Measurements from ENCODE around the gene MRPL30.
"Not testable (repeated sequence)": the region's sequence is repeated elsewhere in the genome, so short reads cannot be mapped to it uniquely, and the experiment has no call there.

Gene MRPL30

DNA sequence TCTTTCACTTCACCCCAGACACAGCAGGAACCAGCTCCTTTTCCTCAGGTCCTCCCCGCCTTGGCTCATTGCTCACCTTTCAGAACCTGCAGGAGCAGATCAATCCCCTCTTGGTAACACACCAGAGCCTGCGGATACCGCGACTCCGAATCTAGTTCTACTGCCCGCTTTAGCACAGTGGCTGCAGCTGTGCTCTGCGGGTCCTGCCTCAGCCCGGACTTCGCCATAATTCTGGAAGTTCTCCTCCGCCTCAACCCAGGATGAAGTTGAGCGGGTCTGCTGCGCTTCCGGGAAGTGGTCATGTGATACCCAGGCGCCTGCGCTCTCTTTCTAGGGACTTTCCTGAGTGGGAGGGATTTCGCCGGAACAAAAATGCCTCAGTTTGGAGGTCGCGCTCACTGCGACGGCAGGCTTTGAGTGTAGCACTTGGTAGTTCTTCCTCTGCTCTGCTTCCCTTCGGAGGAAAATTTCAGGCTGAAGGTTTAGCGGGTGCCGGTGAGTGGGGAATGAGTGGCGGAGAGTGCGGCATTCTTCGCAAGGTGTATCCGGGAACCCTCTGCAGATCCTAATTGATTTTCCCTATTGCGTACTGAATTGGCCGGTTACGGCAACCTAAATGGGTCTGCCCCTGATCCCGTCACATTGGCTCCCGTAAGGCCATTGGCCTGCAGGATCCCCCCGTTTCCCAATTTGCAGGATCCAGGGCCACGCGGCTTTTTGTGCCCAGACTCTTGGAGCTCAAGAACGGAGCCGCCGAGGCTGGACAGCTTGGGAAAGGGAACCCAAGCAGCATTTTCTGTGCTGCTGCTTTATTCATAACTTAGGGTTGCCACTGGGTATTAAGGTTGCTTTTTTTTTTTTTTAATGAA is at the start of gene MRPL30, which contains the start of gene MITD1:
MRPL30 (plus strand) TSS at position 430 of the 869 bp plus-strand sequence. CDS start 5,020 bp downstream, outside the sequence.
MITD1 (minus strand) TSS at position 304 of the 869 bp plus-strand sequence; CDS start at position 227, 77 bp downstream.
- intact Hi-C loops (cut with DNase I): loop anchor here (2.0 to 5.0 kb wide), 2 partner anchors 39 to 156 kb away; partner anchors contain the start of genes C2orf15, EIF5B and TXNDC9
- DNase-seq: peak; percentile 87 to 98 (median 95)

DNA sequence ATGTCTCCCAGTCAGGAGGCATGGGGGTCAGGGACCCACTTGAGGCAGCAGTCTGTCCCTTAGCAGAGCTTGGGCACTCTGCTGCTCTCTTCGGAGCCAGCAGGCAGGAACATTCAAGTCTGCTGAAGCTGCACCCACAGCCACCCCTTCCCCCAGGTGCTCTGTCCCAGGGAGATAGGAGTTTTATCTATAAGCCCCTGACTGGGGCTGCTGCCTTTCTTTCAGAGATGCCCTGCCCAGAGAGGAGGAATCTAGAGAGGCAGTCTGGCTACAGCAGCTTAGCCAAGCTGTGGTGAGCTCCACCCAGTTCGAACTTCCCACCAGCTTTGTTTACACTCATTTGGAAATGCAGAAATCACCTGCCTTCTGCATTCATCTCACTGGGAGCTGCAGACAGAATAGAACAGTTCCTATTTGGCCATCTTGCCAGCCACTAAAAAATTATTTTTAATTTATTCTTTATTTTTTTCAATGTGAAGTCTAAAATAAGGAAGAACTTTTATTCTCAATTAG is 45.9 kb upstream of the MRPL30 start:
- intact Hi-C loops (cut with DNase I); DNase-seq: not testable (repeated sequence)

DNA sequence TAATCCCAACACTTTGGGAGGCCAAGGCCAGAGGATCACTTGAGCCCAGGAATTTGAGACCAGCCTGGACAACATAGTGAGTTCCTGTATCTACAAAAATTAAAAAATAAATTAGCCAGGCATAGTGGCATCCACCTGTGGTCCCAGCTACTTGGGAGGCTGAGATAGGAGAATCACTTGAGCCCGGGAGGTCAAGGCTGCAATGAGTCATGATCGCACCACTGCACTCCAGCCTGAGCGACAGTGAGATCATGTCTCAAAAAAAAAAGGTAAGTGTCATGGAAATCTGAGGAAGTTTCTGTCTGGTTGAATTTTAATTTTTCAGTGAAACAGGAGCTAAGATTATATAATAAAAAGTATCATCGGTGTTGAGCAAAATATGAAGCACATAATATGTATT is 42.0 kb upstream of the MRPL30 start:
- intact Hi-C loops (cut with DNase I): no loop called here
- DNase-seq: no peak

DNA sequence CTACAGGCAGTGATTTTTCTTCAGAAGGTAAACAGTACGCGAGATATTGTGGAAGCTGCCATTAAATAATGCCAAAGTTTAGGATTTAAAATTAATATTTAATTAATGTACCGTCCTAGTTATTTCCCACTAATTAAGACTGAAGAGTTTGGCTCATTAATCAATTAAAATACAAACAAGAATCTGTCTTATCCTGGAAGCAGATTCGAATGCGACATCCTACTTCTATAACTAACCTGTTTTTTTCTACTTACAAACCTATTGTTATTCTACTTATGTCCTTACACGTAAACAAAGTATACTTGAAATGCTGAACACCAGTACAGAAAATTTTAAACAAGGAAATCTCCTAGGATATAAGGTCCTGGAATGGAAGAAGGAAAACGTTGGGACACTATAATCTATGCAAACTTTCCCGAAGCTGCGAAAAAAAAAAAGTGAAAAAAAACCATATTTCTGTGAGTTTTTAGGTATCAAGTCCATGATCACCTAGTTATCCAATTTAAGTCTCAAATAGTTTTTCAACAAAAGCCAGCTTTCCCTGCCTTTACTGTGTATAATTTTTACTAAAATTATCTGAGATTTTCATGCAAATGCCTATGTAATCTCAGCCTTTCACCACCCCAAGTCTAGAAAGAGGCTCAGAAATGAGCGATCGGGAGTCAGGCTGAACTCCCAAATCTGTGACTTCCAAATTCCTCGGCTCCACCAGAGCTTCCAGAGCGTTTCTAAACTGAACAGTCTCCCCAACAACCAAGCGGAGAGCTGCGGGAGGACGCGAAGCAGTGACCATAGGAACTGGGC is 40.7 kb upstream of the MRPL30 start:
- DNase-seq: peak in 1 of 42 donors; percentile 11
- intact Hi-C loops (cut with DNase I): loop anchor here (5.0 kb wide), 1 partner anchor 42 kb away; the partner anchor contains the start of genes MITD1 and MRPL30

DNA sequence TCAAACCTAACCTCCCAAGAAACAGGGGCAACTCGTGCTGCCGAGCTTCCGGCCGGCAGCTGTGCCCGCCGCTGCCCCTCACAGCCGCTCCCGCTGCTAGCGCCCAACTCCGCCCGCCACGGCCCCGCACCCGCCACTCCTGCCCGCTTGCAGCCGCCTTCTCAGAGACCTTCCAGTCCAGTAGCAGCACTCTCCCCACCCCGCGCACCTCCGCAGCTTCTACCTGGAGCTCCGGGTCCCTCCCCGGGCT is 40.2 kb upstream of the MRPL30 start:
- intact Hi-C loops (cut with DNase I): loop anchor here (5.0 kb wide), 1 partner anchor 42 kb away; the partner anchor contains the start of genes MITD1 and MRPL30
- DNase-seq: no peak

DNA sequence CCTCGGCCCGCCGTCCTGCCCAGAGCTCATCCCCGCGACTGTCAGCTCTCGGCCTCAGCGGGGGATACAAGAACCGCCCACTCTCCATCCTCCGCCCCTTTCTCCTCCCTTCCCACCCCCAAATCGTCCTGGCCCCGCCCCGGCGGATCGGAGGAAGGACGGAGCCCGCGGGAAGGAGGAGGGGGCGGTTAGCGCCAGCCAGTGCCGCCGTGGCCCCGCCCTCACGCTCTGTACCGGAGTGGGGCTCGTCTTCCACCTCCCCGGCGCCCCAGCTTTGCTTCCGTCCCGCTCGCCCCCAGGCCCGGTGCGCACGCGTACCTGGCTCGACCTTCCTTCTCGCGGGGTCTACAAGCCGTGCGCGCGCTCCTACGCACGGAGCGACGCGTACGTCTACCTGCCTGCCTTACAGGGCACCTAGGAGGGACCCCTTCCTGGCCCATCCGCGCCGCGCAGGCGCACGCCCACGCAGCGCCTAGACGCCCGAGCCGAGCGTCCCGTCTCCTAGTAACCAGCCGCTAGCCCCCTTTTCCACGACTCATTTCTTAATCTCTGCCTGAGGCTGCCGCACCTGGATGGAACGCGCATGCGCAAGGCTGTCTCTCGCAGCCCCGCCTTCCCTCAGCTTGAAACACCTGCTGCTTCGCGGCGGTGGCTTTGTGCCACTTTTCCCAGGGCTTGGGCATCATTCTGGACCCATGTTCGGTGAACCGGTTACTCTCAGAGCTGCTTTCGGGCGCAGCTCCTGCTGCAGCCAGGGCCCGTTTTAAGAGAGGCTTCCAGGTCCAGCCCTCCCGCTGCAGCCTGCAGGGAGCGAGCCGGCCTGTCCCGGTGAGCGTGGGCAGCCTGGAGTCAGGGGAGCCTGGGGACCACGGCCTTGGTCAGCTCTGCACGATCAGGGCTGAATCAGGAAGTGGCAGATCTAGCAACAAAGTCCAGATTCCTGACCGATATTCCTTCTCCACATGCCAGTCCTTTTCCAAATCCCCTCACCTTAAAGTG is 39.6 kb upstream of the MRPL30 start, which contains the start of gene C2orf15:
C2orf15 (plus strand) TSS at position 598 of the 999 bp plus-strand sequence. CDS start 8,852 bp downstream, outside the sequence.
- intact Hi-C loops (cut with DNase I): loop anchor here (5.0 kb wide), 1 partner anchor 41 kb away; the partner anchor contains the start of genes MITD1 and MRPL30
- DNase-seq: peak; percentile 84 to 98 (median 96)

DNA sequence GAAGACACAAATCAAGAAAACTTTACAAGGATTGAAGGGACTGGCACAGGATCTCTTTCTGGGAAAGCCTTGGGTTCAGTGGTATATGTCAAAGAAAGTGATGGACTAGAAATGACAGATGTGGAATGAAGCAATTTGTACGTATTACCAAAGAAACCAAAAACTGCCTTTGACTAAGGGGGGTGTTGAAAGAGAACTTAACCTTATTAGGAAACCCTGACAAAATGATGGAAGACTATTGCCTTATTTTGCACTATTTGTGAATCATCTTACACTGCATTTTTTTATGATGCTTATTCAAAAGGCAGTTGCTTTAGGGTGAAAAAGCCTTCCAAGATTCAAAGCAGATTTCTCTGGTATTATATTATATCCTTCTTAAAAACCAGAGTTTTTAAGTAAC is 30.3 kb upstream of the MRPL30 start:
- intact Hi-C loops (cut with DNase I): loop anchor here (10.0 kb wide), 1 partner anchor 184 kb away; the partner anchor contains the start of genes EIF5B and TXNDC9
- no peak for DNase-seq

DNA sequence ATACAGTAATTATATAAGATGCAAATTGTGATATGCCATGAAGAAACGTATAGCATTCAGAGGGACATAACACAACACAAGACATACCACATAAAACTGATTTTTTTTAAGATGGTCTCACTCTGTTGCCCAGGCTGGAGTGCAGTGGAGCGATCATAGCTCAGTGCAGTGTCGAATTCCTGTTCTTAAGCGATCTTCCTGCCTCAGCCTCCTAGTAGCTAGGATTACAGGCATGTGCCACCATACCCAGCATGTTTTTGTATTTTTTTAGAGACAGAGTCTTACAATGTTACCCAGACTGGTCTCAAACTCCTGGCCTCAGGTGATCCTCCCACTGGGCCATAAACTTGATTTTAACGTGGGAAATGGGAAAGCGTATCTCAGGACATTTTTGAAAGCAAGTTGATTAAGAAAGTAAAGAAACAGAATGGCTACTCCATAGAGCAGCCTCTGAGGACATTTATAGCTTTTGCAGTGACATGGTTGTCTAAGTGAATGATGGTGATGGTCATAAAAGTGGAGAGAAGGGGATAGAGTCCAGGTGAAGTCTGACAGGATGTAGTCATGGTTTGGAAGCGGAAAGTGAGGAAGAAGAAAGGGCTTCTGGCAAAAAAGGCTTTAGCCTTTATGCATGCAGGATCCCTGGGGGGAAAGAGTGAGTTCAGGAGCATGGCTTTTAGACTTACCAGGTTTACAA is 28.6 kb upstream of the MRPL30 start:
- DNase-seq: no peak
- intact Hi-C loops (cut with DNase I): loop anchor here (10.0 kb wide), 1 partner anchor 182 kb away; the partner anchor contains the start of genes EIF5B and TXNDC9

DNA sequence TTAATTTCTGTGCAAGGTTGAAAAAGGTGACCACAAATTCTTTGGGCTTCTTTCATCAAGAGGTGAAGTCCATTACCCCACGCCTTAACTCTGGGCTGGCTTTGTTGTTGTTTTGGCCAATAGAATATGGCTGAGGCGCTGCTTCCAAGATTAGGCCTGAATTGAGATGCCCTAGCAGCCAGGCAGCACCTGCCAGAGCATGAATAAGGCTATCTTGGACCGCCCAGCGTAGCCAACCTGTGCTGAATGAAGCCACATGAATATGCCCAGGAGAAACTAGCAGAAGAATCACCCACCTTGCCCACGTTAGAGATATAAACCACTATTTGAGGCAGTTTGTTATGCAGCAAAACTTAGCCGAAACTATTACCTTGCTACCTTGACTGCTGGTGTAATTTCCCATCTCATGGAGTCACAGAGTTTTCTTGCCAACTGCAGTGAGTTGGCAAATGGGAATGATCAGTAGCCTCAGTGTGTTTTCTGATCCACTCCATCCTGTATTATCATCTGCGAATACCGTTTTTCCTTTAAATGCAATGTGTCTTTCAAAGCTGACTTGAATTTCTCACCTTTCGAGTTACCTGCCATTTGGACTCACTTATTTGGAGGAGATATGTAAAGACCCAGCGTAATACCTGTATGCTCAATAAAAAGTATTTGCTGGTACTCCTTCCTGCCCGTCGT is 26.9 kb upstream of the MRPL30 start:
- intact Hi-C loops (cut with DNase I): loop anchor here (10.0 kb wide), 1 partner anchor 181 kb away; the partner anchor contains the start of genes EIF5B and TXNDC9
- DNase-seq: peak in 2 of 42 donors; percentile 3 to 10

DNA sequence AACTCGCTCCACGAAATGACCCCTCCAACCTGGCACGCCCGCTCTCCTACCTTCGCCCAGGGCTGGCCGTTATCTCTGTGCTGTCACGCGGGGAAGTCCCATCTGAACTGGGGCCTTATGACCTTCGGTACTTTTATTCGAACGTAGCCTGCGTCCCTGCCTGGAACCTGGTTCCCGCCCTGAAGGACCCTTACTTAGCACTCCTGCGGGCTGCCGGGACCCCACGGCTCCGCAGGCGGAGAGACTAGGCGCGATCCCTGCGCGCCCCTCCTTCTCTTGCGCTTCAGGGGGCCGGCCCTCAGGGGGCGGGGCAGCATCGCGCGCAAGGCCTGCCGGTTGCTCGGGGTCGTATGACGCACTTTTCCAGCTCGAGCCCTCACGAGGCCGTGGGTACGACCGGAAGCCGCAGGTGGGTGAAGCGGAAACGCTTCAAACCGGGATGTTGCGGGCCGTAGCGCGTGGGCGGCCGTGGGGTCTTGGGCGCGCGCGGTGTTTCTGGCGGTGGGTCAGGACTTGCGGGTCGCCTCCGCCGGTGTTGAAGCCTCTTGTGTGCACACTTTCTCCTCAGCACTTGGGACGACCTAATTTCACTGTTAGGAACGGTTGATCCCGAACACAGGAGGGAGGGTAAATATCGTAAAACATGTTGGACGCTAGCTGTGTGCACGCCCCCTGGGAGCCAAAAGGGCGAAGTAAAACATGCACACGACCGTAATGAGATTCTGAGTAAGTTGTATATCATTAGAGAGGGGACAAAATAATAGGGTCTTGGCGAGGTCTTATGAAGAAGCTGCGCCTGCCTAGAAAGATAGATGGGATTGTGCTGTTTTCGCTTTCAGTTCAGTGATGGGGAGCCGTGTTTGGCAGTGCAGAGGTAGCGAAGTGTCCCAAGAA is 26.1 kb upstream of the MRPL30 start, which contains the start of the genes LIPT1 and TSGA10:
LIPT1 (plus strand) TSS at position 325 of the 894 bp plus-strand sequence. CDS start 6,991 bp downstream, outside the sequence.
TSGA10 (minus strand) TSS at position 300 of the 894 bp plus-strand sequence. CDS start 45,503 bp downstream, outside the sequence.
- peak; percentile 81 to 97 (median 92) for DNase-seq
- intact Hi-C loops (cut with DNase I): loop anchor here (10.0 kb wide), 1 partner anchor 180 kb away; the partner anchor contains the start of genes EIF5B and TXNDC9

DNA sequence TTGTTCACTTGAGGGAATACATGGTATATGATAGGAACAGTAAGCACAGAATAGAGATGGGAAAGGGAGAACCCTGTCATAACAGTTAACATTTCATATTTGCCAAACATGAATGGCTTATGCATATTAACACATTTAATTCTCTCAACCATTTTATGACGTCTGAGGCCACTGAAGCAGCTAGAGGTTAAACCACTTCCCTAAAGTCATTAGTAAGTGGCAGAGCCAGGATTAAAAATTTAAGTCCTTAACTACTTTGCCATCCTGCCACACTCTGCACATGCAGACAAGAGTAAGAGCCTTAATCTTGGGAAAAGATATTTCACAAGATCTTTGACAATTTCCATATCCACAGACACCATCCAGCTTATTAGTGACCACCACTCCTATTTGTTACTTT is 24.1 kb upstream of the MRPL30 start:
- DNase-seq: no peak
- intact Hi-C loops (cut with DNase I): loop anchor here (10.0 kb wide), 1 partner anchor 178 kb away; the partner anchor contains the start of genes EIF5B and TXNDC9

DNA sequence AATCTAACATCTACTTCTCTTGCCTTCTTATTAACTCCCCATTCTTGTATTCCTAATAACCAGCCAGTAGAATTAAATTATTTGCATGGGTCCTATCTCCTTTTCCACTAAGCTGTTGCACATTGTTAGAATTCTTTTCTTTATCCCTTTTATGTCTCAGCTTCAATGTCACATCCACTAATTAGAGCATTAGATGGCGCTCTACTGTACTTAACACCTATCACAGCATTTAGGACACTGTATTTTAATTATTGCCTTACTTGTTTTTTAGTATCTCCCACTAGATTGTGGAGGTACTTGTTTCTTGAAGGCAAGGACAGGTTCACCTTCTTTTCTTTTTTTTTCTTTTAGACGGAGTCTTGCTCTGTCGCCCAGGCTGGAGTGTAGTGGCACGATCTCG is 22.4 kb upstream of the MRPL30 start:
- DNase-seq: no peak
- intact Hi-C loops (cut with DNase I): loop anchor here (10.0 kb wide), 1 partner anchor 176 kb away; the partner anchor contains the start of genes EIF5B and TXNDC9

DNA sequence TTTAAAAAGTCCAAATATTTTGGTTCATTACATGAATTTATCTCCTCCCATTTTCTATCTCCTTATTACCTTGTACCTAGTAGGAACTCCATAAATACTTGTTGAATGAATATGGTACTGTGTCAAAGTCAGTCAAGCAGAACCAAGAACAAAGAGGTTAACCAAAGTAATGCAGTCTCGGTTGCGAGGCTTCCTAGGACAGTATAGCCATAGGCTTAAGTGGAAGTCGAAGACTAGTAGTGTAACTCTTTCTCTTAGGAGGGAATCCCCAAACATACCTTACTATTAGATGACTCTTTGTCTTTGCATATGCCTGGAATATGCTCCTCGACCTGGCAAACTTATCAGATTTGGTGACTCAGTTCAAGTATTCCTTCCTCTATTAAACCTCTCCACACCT is 21.4 kb upstream of the MRPL30 start:
- intact Hi-C loops (cut with DNase I): loop anchor here (10.0 kb wide), 1 partner anchor 175 kb away; the partner anchor contains the start of genes EIF5B and TXNDC9
- DNase-seq: no peak

DNA sequence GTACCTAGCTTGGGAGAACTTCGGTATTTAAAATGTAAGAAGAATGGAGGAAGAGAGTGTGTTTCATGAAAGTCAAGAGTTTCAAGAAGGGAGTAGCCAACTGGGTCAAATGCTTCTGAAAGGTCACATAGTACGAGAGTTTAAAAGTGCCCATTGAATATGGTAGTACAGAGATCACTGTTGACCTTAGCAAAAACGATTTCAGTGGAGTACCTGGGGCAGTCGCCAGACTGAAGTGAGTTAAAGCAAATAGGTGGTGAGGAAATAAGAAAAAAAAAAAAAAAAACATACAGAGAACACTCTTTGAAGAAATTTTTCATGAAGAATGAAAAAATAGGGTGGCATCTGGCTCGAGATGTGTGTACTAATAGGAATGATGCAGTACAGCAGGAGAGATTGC is 14.8 kb upstream of the MRPL30 start:
- no peak for DNase-seq
- intact Hi-C loops (cut with DNase I): no loop called here

DNA sequence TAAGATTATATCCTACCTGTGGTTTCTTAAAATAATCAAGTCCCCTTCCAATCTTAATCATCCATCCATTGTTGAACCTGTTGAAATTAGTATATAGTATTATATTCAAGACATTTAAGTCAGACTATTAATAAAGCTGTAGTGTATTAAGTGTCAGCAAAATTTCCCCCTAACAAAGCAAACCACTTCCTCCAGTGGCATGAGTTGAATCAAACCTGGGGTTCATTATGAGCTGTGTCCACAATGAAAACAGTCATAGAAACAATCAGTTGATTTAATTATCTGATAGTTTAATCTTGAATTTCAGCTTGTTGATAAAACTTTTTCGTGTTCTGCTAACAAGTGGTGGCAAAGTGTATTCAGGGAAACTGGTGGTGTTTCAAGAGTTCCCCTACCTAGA is 11.4 kb upstream of the MRPL30 start:
- intact Hi-C loops (cut with DNase I): no loop called here

More for the DNA sequence above, 11.4 kb upstream of the MRPL30 start:
- DNase-seq: no peak

Data from head of caudate nucleus (tissue), 42 donors.